DOHH2 (cell line): ENCODE data around the gene MRPS34.
"Not testable (repeated sequence)": the region's sequence is repeated elsewhere in the genome, so short reads cannot be mapped to it uniquely, and the experiment has no call there.

ENCODE experiments used
- H3F3A ChIP-seq: fragments of 200-600 bp; sonication (generic), shearing (Covaris generic); 2 replicates; pipeline ENCODE4 v1.6.0; 2016; ENCODE audit warnings: antibody characterized with exemption, mild to moderate bottlenecking; ENCODE audit not compliant: control insufficient read depth, insufficient read depth
- H3K27ac ChIP-seq: fragments of 200-600 bp; sonication (generic); 2 replicates; pipeline ENCODE4 v1.5.1; 2014; ENCODE audit warnings: low read depth, mild to moderate bottlenecking, low read length, moderate library complexity
- H3K27me3 ChIP-seq: fragments of 200-600 bp; sonication (generic); 2 replicates; pipeline ENCODE4 v1.6.1; 2014; ENCODE audit warnings: mild to moderate bottlenecking, low read length, mixed read lengths; ENCODE audit not compliant: control insufficient read depth
- H3K36me3 ChIP-seq: fragments of 200-600 bp; sonication (generic); 2 replicates; pipeline ENCODE4 v1.6.1; 2014; ENCODE audit warnings: mild to moderate bottlenecking, low read length, moderate library complexity, mixed read lengths; ENCODE audit not compliant: control insufficient read depth
- H3K4me1 ChIP-seq: fragments of 200-600 bp; sonication (generic); 2 replicates; pipeline ENCODE4 v1.6.1; 2014; ENCODE audit warnings: mild to moderate bottlenecking, low read length, mixed read lengths; ENCODE audit not compliant: control insufficient read depth
- H3K4me2 ChIP-seq: fragments of 200-600 bp; sonication (generic); 2 replicates; pipeline ENCODE4 v1.6.0; 2014; ENCODE audit warnings: mild to moderate bottlenecking, low read length, moderate library complexity
- H3K4me3 ChIP-seq: fragments of 200-600 bp; sonication (generic); 2 replicates; pipeline ENCODE4 v1.5.1; 2014; ENCODE audit warnings: mild to moderate bottlenecking, low read length, mixed read lengths
- H3K79me2 ChIP-seq: fragments of 200-600 bp; sonication (generic); 2 replicates; pipeline ENCODE4 v1.6.1; 2014; ENCODE audit warnings: mild to moderate bottlenecking, low read length, mixed read lengths; ENCODE audit not compliant: control insufficient read depth
- H3K9me2 ChIP-seq: fragments of 200-600 bp; sonication (generic); replicated peaks from 2 replicates; pipeline ENCODE4 v1.6.1; 2014; ENCODE audit warnings: mild to moderate bottlenecking, low read length, mixed read lengths; ENCODE audit not compliant: control insufficient read depth
- H3K9me3 ChIP-seq: fragments of 200-600 bp; sonication (generic); 2 replicates; pipeline ENCODE4 v1.6.1; 2014; ENCODE audit warnings: antibody characterized with exemption, low read length, mixed read lengths; ENCODE audit not compliant: control insufficient read depth, insufficient read depth
- H4K20me1 ChIP-seq: fragments of 200-600 bp; sonication (generic); 2 replicates; pipeline ENCODE4 v1.6.0; 2014; ENCODE audit warnings: low read depth, mild to moderate bottlenecking, antibody characterized with exemption, low read length, moderate library complexity; ENCODE audit not compliant: control insufficient read depth, insufficient read depth
- EZH2phosphoT487 ChIP-seq: fragments of 200-600 bp; sonication (generic); IDR thresholded peaks from 2 replicates; pipeline ENCODE4 v1.6.1; 2017; ENCODE audit warnings: borderline replicate concordance, mild to moderate bottlenecking, antibody characterized with exemption, low read length, moderate library complexity, mixed read lengths
- TF ChIP-seq, protein P1 (sequence below): fragments of 200-600 bp; sonication (generic); IDR thresholded peaks from one replicate; pipeline ENCODE4 v1.5.1; 2014; ENCODE audit warnings: antibody characterized with exemption, mild to moderate bottlenecking, low read depth, low read length; ENCODE audit not compliant: poor library complexity, severe bottlenecking

The MRPS34 gene

DNA sequence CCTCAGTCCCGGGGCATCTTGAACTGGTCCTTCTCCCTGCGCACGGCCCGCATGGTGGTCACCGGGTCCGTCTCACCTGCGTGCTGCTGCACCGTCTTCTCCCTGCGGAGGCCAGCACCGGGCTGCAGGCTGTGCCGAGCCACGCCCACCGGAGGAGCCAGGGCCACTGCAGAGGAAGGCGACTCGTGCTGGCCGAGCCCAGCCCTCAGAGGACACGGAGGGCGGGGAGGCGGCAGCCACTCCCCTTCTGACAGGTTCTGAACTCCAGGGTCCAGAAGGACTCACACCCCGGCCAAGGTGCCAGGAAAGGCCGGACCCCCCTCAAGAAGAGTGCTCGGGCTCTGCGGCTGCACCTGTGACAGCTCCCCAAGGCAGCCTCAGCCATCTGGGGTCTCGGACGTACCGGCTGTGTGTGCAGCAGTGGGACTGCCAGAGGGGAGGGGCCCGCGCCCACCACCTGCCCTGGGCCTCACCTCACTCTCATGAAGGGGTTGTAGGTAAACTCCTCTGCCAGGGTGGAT lies 36.4 kb upstream of the MRPS34 start:
- no peaks in the 10 kb centered on the region for H3K9me3 ChIP-seq
- no peaks in the 10 kb centered on the region for H3K79me2 ChIP-seq
- H3K27ac ChIP-seq, result no peak overlapping the region
- H3K27me3 ChIP-seq, result no peaks in the 10 kb centered on the region
- H3K4me2 ChIP-seq, result no peak overlapping the region
- no peaks in the 10 kb centered on the region for H4K20me1 ChIP-seq
- H3K4me3 ChIP-seq, result no peak overlapping the region
- no peaks in the 10 kb centered on the region for H3K36me3 ChIP-seq
- no peaks in the 10 kb centered on the region for H3K4me1 ChIP-seq
- no peaks in the 10 kb centered on the region for H3F3A ChIP-seq
- TF ChIP-seq, protein P1, sequence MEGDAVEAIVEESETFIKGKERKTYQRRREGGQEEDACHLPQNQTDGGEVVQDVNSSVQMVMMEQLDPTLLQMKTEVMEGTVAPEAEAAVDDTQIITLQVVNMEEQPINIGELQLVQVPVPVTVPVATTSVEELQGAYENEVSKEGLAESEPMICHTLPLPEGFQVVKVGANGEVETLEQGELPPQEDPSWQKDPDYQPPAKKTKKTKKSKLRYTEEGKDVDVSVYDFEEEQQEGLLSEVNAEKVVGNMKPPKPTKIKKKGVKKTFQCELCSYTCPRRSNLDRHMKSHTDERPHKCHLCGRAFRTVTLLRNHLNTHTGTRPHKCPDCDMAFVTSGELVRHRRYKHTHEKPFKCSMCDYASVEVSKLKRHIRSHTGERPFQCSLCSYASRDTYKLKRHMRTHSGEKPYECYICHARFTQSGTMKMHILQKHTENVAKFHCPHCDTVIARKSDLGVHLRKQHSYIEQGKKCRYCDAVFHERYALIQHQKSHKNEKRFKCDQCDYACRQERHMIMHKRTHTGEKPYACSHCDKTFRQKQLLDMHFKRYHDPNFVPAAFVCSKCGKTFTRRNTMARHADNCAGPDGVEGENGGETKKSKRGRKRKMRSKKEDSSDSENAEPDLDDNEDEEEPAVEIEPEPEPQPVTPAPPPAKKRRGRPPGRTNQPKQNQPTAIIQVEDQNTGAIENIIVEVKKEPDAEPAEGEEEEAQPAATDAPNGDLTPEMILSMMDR, result no peak
- TF ChIP-seq EZH2phosphoT487, result no peak
- H3K9me2 ChIP-seq, result no peaks in the 10 kb centered on the region

- Histone ChIP-seq H3K9me2 (no peaks in the 10 kb centered on the region), H3K4me2 (no peak overlapping the region), H3K27ac (no peak overlapping the region), H3K79me2 (no peaks in the 10 kb centered on the region), H3K9me3 (no peaks in the 10 kb centered on the region), H3K36me3 (no peaks in the 10 kb centered on the region), H3K4me3 (no peak overlapping the region), H3F3A (no peaks in the 10 kb centered on the region), H4K20me1 (no peaks in the 10 kb centered on the region), H3K4me1 (no peaks in the 10 kb centered on the region), H3K27me3 (no peaks in the 10 kb centered on the region)
- TF ChIP-seq EZH2phosphoT487, result no peak
Observed at GRCh38 chr16:1808691-1809090, 35.8 kb upstream of the MRPS34 start.

DNA sequence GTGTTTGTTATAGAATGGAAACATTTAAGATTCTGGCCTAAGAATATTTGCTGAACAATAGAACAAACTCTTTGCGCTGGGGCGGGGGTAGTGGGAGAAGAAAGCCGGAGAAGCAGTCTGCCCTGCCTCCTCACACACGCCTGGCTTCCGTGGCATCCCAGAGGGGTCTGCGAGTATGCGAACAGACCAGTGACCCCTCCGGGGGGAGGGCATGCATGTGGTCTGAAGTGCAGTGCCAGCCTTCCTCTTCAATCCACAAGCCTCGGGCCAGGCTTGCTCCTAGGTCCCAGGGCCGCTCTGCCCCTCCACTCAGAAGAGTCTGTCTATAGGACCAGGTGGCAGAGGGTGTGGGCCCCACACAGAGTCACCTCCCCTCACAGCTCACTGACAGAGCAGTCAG lies 34.7 kb upstream of the MRPS34 start:
- H3K4me1 ChIP-seq, result no peaks in the 10 kb centered on the region
- no peaks in the 10 kb centered on the region for H3K27me3 ChIP-seq
- no peaks in the 10 kb centered on the region for H3K36me3 ChIP-seq
- H3K27ac ChIP-seq, result no peak overlapping the region
- no peak for TF ChIP-seq EZH2phosphoT487
- TF ChIP-seq, protein P1, result no peak
- H3K9me3 ChIP-seq, result no peaks in the 10 kb centered on the region
- H3K9me2 ChIP-seq, result no peaks in the 10 kb centered on the region
- H3K4me2 ChIP-seq, result no peak overlapping the region
- H3F3A ChIP-seq, result no peaks in the 10 kb centered on the region
- no peaks in the 10 kb centered on the region for H4K20me1 ChIP-seq
- no peaks in the 10 kb centered on the region for H3K79me2 ChIP-seq
- no peak overlapping the region for H3K4me3 ChIP-seq

DNA sequence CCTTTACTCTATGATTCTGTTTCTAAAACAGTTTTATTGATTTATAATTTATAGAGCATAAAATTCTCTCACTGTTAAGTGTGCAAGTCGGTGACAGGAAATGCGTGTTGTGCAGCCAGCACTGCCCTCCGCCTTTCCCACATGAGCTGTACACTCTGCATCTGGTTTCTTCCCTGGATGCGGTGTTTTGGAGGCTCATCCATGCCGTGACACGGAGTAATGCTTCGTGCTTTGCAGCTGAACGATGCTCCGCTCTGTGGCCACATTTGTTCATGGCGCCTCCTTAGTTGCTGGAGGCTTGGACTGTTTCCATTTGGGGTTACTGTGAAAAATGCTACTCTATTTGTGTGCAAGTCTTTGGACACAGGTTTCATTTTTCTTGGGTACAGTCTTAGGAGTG lies 27.8 kb upstream of the MRPS34 start:
- no peaks in the 10 kb centered on the region for H3K9me2 ChIP-seq

GRCh38 chr16:1799263-1799662 lies 26.3 kb upstream of the MRPS34 start:
- H3K79me2 ChIP-seq, H3K4me3 ChIP-seq, H3K9me3 ChIP-seq, H4K20me1 ChIP-seq, H3K4me2 ChIP-seq, H3K36me3 ChIP-seq, H3F3A ChIP-seq, H3K4me1 ChIP-seq, H3K9me2 ChIP-seq, H3K27me3 ChIP-seq, H3K27ac ChIP-seq: not testable (repeated sequence)

More for the DNA sequence above, 27.8 kb upstream of the MRPS34 start:
- Histone ChIP-seq H3K79me2 (no peaks in the 10 kb centered on the region), H3K4me1 (no peaks in the 10 kb centered on the region), H3K27me3 (no peaks in the 10 kb centered on the region), H3K4me3 (no peak overlapping the region), H3K4me2 (no peak overlapping the region), H3K27ac (no peak overlapping the region), H4K20me1 (no peaks in the 10 kb centered on the region), H3K9me3 (peaks cover 5% of the 10 kb centered on the region; the same call in 1 of the 2 replicates), H3F3A (no peaks in the 10 kb centered on the region), H3K36me3 (no peaks in the 10 kb centered on the region)
- TF ChIP-seq, protein P1, result no peak
- no peak for TF ChIP-seq EZH2phosphoT487
